Measurements from ENCODE around the gene DENND1A. TPM values are rescaled to one million over a fixed set of nuclear protein-coding genes. Genes with fewer than 3 reads are reported as not detected.
"Not testable (repeated sequence)": the region's sequence is repeated elsewhere in the genome, so short reads cannot be mapped to it uniquely, and the experiment has no call there.

DENND1A gene
- total RNA-seq, 1 donor: 56.8 TPM

GRCh38 chr9:123410281-123410910 is 519.5 kb downstream of the DENND1A start:
- no peak for DNase-seq (ENCODE audit: low read depth in 2 of 3, low spot score in 2 of 3)

GRCh38 chr9:123408313-123409262 is 521.3 kb downstream of the DENND1A start:
- DNase-seq (ENCODE audit: low read depth in 2 of 3, low spot score in 2 of 3): no peak

- no peak for DNase-seq (ENCODE audit: low read depth in 2 of 3, low spot score in 2 of 3)
Measured at GRCh38 chr9:123407217-123407851, 522.6 kb downstream of the DENND1A start.

GRCh38 chr9:123406691-123407216 is 523.2 kb downstream of the DENND1A start:
- no peak for DNase-seq (ENCODE audit: low read depth in 2 of 3, low spot score in 2 of 3)

GRCh38 chr9:123406016-123406415 is 523.9 kb downstream of the DENND1A start:
- no peak for DNase-seq (ENCODE audit: low read depth in 2 of 3, low spot score in 2 of 3)

GRCh38 chr9:123402981-123403509 is 526.9 kb downstream of the DENND1A start:
- no peak for DNase-seq (ENCODE audit: low read depth in 2 of 3, low spot score in 2 of 3)

GRCh38 chr9:123401879-123402513 is 527.9 kb downstream of the DENND1A start:
- DNase-seq (ENCODE audit: low read depth in 2 of 3, low spot score in 2 of 3): peak in 2 of 3 donors; percentile 21 to 50

GRCh38 chr9:123400926-123401503 is 528.9 kb downstream of the DENND1A start:
- no peak for DNase-seq (ENCODE audit: low read depth in 2 of 3, low spot score in 2 of 3)

- peak in 1 of 3 donors; percentile 19 for DNase-seq (ENCODE audit: low read depth in 2 of 3, low spot score in 2 of 3)
Measured at GRCh38 chr9:123399803-123400378, 530.0 kb downstream of the DENND1A start.

GRCh38 chr9:123398938-123399337 is 531.0 kb downstream of the DENND1A start:
- DNase-seq (ENCODE audit: low read depth in 2 of 3, low spot score in 2 of 3): not testable (repeated sequence)

- no peak for DNase-seq (ENCODE audit: low read depth in 2 of 3, low spot score in 2 of 3)
Measured at GRCh38 chr9:123397975-123398374, 532.0 kb downstream of the DENND1A start.

- no peak for DNase-seq (ENCODE audit: low read depth in 2 of 3, low spot score in 2 of 3)
Measured at GRCh38 chr9:123395689-123396511, 534.0 kb downstream of the DENND1A start.

GRCh38 chr9:123395276-123395688 is 534.6 kb downstream of the DENND1A start:
- DNase-seq (ENCODE audit: low read depth in 2 of 3, low spot score in 2 of 3): no peak

GRCh38 chr9:123394291-123395235 is 535.4 kb downstream of the DENND1A start:
- DNase-seq (ENCODE audit: low read depth in 2 of 3, low spot score in 2 of 3): no peak

- DNase-seq (ENCODE audit: low read depth in 2 of 3, low spot score in 2 of 3): no peak
Measured at GRCh38 chr9:123392802-123393201, 537.1 kb downstream of the DENND1A start.

- DNase-seq (ENCODE audit: low read depth in 2 of 3, low spot score in 2 of 3): no peak
Measured at GRCh38 chr9:123391946-123392345, 538.0 kb downstream of the DENND1A start.

- DNase-seq (ENCODE audit: low read depth in 2 of 3, low spot score in 2 of 3): no peak
Measured at GRCh38 chr9:123391233-123391632, 538.7 kb downstream of the DENND1A start.
